ENCODE data around the gene FRAT1. TPM values are rescaled to one million over a fixed set of nuclear protein-coding genes. Genes with fewer than 3 reads are reported as not detected.

FRAT1 gene
- polyA plus RNA-seq, 1 of the 3 experiments (the other 2 are of a cell fraction), result 1.8 TPM

DNA sequence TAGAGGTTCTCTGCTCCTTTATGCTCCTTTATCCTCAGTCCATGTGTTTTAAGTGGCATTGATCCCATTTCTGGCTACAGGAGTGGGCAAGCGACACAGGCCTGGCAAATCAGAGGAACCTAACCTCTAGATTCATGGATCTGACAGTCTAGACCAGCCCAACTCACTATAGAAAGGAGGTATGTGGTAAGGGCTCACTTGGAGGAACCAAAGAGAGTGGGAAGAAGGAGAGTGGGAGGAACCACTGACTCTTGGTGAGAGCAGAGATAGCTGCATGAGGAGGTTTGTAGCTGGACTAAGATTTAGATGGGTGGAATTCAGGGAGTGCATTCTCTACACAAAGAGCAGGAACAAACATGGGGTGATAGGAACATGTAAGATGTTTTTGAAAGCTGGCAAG lies 11.6 kb upstream of the FRAT1 start (continued):
- TF ChIP-seq, protein P1, sequence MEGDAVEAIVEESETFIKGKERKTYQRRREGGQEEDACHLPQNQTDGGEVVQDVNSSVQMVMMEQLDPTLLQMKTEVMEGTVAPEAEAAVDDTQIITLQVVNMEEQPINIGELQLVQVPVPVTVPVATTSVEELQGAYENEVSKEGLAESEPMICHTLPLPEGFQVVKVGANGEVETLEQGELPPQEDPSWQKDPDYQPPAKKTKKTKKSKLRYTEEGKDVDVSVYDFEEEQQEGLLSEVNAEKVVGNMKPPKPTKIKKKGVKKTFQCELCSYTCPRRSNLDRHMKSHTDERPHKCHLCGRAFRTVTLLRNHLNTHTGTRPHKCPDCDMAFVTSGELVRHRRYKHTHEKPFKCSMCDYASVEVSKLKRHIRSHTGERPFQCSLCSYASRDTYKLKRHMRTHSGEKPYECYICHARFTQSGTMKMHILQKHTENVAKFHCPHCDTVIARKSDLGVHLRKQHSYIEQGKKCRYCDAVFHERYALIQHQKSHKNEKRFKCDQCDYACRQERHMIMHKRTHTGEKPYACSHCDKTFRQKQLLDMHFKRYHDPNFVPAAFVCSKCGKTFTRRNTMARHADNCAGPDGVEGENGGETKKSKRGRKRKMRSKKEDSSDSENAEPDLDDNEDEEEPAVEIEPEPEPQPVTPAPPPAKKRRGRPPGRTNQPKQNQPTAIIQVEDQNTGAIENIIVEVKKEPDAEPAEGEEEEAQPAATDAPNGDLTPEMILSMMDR (IDR thresholded peaks at IDR 0.05), result no peak

DNA sequence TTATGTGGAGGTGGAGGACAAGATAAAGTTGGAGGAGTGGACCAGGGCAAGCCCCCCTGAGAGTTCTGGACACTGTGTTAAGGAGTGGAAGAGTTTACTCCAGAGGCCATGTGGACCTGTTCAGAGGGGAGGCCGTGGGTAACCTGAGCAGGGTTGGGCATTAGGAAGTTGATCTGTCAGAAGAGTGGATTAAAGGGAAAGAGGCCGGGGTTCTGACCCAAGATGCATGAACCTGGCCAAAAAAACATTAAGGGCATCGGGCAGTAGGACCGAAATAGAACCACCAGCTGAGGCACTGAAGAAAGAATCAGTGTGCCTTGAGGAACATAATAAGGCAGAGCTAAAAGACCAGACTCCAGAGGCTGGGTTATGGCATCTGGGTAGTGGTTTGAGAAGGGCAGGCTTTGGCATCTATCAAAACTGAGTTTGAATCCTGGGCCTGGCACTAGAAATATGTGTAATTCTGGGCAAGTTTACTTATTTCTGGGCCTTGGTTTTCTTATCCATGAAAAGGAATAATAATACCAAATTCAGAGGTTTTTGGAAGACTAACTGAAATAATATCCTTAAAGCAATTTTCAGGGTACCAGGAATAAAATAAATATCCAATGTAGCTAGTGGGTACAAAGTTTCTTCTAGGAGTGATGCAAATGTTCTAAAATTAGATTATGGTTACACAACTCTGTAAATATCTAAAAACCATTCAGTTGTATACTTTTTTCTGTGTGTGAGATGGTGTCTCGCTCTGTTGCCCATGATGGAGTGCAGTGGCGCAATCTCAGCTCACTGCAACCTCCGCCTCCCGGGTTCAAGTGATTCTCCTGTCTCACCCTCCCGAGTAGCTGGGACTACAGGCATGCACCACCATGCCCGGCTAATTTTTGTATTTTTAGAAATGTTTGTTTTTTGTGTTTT lies 10.9 kb upstream of the FRAT1 start:
- no peak overlapping the region for H2AFZ ChIP-seq (ENCODE audit: low read depth)
- H3K4me2 ChIP-seq, result no peak overlapping the region
- H3K4me1 ChIP-seq (ENCODE audit: control insufficient read depth in 1 of 2, insufficient read depth in 2 of 2, low read depth in 1 of 2, low read length in 1 of 2), result no peaks in the 10 kb centered on the region
- 77% methylated on average over 10 of the region's 10 CpGs for WGBS (ENCODE audit: low lambda C conversion rate)
- H3K27me3 ChIP-seq (ENCODE audit: insufficient read depth), result no peaks in the 10 kb centered on the region
- H3K27ac ChIP-seq (ENCODE audit: low read depth in 2 of 2, low read length in 1 of 2), result no peak overlapping the region
- ChIA-PET CTCF (interaction anchor here (0.6 kb wide), 1 partner anchor 883 kb away, joined by 3 read pairs; no protein-coding TSS in a partner anchor), POLR2A (no interaction called here)
- H4K20me1 ChIP-seq (ENCODE audit: insufficient read depth), result no peaks in the 10 kb centered on the region
- DNase-seq, result no peak
- no peaks in the 10 kb centered on the region for H3K36me3 ChIP-seq (replicated peaks in 1 of 2; ENCODE audit: control insufficient read depth in 1 of 2, insufficient read depth in 2 of 2, low read length in 1 of 2)
- no peak for TF ChIP-seq EP300 (IDR thresholded peaks at IDR 0.05; ENCODE audit: borderline replicate concordance in 1 of 2, low read depth in 1 of 2, low read length in 1 of 2)
- no peak for TF ChIP-seq SMC3 (IDR thresholded peaks at IDR 0.05; ENCODE audit: low read depth, low read length)
- TF ChIP-seq ELF1 (IDR thresholded peaks at IDR 0.05), result no peak
- TF ChIP-seq, protein P2, sequence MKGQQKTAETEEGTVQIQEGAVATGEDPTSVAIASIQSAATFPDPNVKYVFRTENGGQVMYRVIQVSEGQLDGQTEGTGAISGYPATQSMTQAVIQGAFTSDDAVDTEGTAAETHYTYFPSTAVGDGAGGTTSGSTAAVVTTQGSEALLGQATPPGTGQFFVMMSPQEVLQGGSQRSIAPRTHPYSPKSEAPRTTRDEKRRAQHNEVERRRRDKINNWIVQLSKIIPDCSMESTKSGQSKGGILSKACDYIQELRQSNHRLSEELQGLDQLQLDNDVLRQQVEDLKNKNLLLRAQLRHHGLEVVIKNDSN (IDR thresholded peaks at IDR 0.05; ENCODE audit: borderline replicate concordance, low read depth), result no peak
- no peak for TF ChIP-seq MEF2A (IDR thresholded peaks at IDR 0.05; ENCODE audit: borderline replicate concordance, low read depth)
- no peak for TF ChIP-seq GATA2 (CRISPR knock-in tag; IDR thresholded peaks at IDR 0.05)
- no peak for TF ChIP-seq MXI1 (IDR thresholded peaks at IDR 0.05; ENCODE audit: low read depth, low read length)
- H3K79me2 ChIP-seq (ENCODE audit: insufficient read depth), result no peaks in the 10 kb centered on the region
- no peaks in the 10 kb centered on the region for H3K9me3 ChIP-seq
- no peak overlapping the region for H3K4me3 ChIP-seq (ENCODE audit: low read depth in 2 of 2, low read length in 1 of 2)
- H3K9me2 ChIP-seq, result no peaks in the 10 kb centered on the region
- no peaks in the 10 kb centered on the region for H3F3A ChIP-seq (replicated peaks; ENCODE audit: insufficient read depth)
- H3K9ac ChIP-seq, result no peak overlapping the region

DNA sequence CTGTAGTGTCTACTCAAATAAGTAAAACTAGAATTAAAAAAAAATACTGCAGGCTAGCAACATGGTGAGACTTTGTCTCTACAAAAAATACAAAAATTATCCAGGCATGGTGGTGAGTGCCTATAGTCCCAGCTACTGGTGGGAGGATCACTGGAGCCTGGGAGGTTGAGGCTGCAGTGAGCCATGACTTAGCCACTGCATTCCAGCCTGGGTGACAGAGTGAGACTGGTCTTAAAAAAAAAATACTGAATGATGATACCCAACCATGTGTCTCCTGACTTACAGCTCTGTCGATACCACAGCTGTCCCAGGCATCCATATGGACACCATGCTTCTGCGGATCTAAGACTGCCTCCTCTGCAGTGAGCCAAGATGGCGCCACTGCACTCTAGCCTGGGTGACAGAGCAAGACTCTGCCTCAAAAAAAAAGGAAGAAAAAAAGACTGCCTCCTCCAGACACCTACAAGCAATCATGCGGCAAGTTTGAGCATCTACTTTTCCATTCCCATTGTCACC lies 7.9 kb upstream of the FRAT1 start:
- TF ChIP-seq, protein P3, sequence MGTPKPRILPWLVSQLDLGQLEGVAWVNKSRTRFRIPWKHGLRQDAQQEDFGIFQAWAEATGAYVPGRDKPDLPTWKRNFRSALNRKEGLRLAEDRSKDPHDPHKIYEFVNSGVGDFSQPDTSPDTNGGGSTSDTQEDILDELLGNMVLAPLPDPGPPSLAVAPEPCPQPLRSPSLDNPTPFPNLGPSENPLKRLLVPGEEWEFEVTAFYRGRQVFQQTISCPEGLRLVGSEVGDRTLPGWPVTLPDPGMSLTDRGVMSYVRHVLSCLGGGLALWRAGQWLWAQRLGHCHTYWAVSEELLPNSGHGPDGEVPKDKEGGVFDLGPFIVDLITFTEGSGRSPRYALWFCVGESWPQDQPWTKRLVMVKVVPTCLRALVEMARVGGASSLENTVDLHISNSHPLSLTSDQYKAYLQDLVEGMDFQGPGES (IDR thresholded peaks at IDR 0.05; ENCODE audit: low read depth, low read length), result no peak
- TF ChIP-seq GATA2 (CRISPR knock-in tag; IDR thresholded peaks at IDR 0.05), result no peak
- no peaks in the 10 kb centered on the region for H3K79me2 ChIP-seq (ENCODE audit: insufficient read depth)
- H4K20me1 ChIP-seq (ENCODE audit: insufficient read depth), result no peaks in the 10 kb centered on the region
- H3K36me3 ChIP-seq (replicated peaks in 1 of 2; ENCODE audit: control insufficient read depth in 1 of 2, insufficient read depth in 2 of 2, low read length in 1 of 2), result no peaks in the 10 kb centered on the region
- no peak overlapping the region for H3K27ac ChIP-seq (ENCODE audit: low read depth in 2 of 2, low read length in 1 of 2)
- WGBS (ENCODE audit: low lambda C conversion rate), result 88% methylated on average over 4 of the region's 4 CpGs
- H3F3A ChIP-seq (replicated peaks; ENCODE audit: insufficient read depth), result no peaks in the 10 kb centered on the region
- no peak for DNase-seq
- H3K9me3 ChIP-seq, result no peaks in the 10 kb centered on the region
- ChIA-PET POLR2A (no interaction called here), CTCF (interaction anchor here (1.5 kb wide), 2 partner anchors 8 to 238 kb away, joined by 3 to 7 read pairs; partner anchors contain the start of gene FRAT1)
- H2AFZ ChIP-seq (ENCODE audit: low read depth), result no peak overlapping the region
- H3K9ac ChIP-seq, result no peak overlapping the region
- no peak overlapping the region for H3K4me3 ChIP-seq (ENCODE audit: low read depth in 2 of 2, low read length in 1 of 2)
- H3K27me3 ChIP-seq (ENCODE audit: insufficient read depth), result no peaks in the 10 kb centered on the region
- H3K4me1 ChIP-seq (ENCODE audit: control insufficient read depth in 1 of 2, insufficient read depth in 2 of 2, low read depth in 1 of 2, low read length in 1 of 2), result no peaks in the 10 kb centered on the region
- H3K4me2 ChIP-seq, result no peak overlapping the region
- H3K9me2 ChIP-seq, result no peaks in the 10 kb centered on the region

All from SK-N-SH (cell line).